Vagina (tissue), 2 donors: ENCODE measurements around the gene RPP40.

Experiments
- CTCF ChIP-seq, 3 experiments: fragments of 450-650 bp in 2 of 3; fragments of 200-600 bp in 1 of 3; sonication (generic) in 1 of 3; IDR thresholded peaks; one replicate each; pipeline ENCODE4 v1.5.1; 2017 to 2019; ENCODE audit warnings: antibody characterized with exemption in 3 of 3, mild to moderate bottlenecking in 2 of 3, moderate library complexity in 2 of 3
- POLR2A ChIP-seq, 2 donors: fragments of 450-650 bp; IDR thresholded peaks; one replicate each; pipeline ENCODE4 v1.6.1; 2017; ENCODE audit warnings: antibody characterized with exemption in 2 of 2, mild to moderate bottlenecking in 2 of 2, moderate library complexity in 2 of 2

GRCh38 chr6:5023923-5024322, 20.1 kb upstream of the RPP40 start:
- no peak for TF ChIP-seq CTCF (IDR thresholded peaks at IDR 0.05)
- TF ChIP-seq POLR2A (IDR thresholded peaks at IDR 0.05) = no peak
